Measurements from ENCODE around the gene C4orf36.

- TF ChIP-seq CTCF (IDR thresholded peaks at IDR 0.05) (no peak), POLR2A (IDR thresholded peaks at IDR 0.05) (no peak)
Measured at GRCh38 chr4:86898562-86898961, 6.3 kb upstream of the C4orf36 start.
